Spleen (tissue), 7 donors: ENCODE measurements around the gene OPCML.

ENCODE experiments used
- CTCF ChIP-seq, 11 experiments: fragments of 200-600 bp in 7 of 11; fragments of 450-650 bp in 4 of 11; sonication (generic) in 4 of 11; IDR thresholded peaks in 8 of 11; conservative IDR thresholded peaks in 3 of 11; 1 replicate in 7 of 11; 2 replicates in 4 of 11; pipeline versions ENCODE4 v1.4.0 to v1.8.0; 2016 to 2021; ENCODE audit warnings: antibody characterized with exemption in 11 of 11, inconsistent platforms in 4 of 11, mild to moderate bottlenecking in 1 of 11
- POLR2AphosphoS5 ChIP-seq, 3 donors: sonication (generic); formaldehyde crosslinking; IDR thresholded peaks; one replicate each; pipeline ENCODE4 v1.5.1; 2017; ENCODE audit warnings: antibody characterized with exemption in 3 of 3
- donor health status: DM: no; HTN: no; CAD: no; lungs with moderate emphysema.
- donor health status: DM: no; HTN: no; CAD: no.
- donor health status: DM: no; HTN: no; CAD: no.

GRCh38 chr11:133034929-133035328, 497.4 kb downstream of the OPCML start:
- TF ChIP-seq CTCF (IDR thresholded peaks at IDR 0.05 in 8 of 11, conservative IDR thresholded peaks at IDR 0.05 in 3 of 11) (no peak), POLR2AphosphoS5 (IDR thresholded peaks at IDR 0.05) (no peak)
